ENCODE results near the gene BCAS2.
"Not testable (repeated sequence)": the region's sequence is repeated elsewhere in the genome, so short reads cannot be mapped to it uniquely, and the experiment has no call there.

GRCh38 chr1:114562978-114563510, 18.4 kb downstream of the BCAS2 start:
- TF ChIP-seq POLR2AphosphoS5 (IDR thresholded peaks at IDR 0.05; ENCODE audit: low read depth); CTCF (conservative IDR thresholded peaks at IDR 0.05; ENCODE audit: low read depth in 2 of 2); EZH2 (IDR thresholded peaks at IDR 0.05; ENCODE audit: low read depth, unreplicated experiment); CREB1 (CRISPR knock-in tag; IDR thresholded peaks at IDR 0.05; ENCODE audit: low read depth); STAT1 (IDR thresholded peaks at IDR 0.05; ENCODE audit: unreplicated experiment); EZH2phosphoT487 (IDR thresholded peaks at IDR 0.05; ENCODE audit: unreplicated experiment); JUNB (IDR thresholded peaks at IDR 0.05; ENCODE audit: unreplicated experiment); ZNF462 (CRISPR knock-in tag; IDR thresholded peaks at IDR 0.05); ZNF331 (CRISPR knock-in tag; IDR thresholded peaks at IDR 0.05; ENCODE audit: low read depth): not testable (repeated sequence)
- TF ChIP-seq, protein P1, sequence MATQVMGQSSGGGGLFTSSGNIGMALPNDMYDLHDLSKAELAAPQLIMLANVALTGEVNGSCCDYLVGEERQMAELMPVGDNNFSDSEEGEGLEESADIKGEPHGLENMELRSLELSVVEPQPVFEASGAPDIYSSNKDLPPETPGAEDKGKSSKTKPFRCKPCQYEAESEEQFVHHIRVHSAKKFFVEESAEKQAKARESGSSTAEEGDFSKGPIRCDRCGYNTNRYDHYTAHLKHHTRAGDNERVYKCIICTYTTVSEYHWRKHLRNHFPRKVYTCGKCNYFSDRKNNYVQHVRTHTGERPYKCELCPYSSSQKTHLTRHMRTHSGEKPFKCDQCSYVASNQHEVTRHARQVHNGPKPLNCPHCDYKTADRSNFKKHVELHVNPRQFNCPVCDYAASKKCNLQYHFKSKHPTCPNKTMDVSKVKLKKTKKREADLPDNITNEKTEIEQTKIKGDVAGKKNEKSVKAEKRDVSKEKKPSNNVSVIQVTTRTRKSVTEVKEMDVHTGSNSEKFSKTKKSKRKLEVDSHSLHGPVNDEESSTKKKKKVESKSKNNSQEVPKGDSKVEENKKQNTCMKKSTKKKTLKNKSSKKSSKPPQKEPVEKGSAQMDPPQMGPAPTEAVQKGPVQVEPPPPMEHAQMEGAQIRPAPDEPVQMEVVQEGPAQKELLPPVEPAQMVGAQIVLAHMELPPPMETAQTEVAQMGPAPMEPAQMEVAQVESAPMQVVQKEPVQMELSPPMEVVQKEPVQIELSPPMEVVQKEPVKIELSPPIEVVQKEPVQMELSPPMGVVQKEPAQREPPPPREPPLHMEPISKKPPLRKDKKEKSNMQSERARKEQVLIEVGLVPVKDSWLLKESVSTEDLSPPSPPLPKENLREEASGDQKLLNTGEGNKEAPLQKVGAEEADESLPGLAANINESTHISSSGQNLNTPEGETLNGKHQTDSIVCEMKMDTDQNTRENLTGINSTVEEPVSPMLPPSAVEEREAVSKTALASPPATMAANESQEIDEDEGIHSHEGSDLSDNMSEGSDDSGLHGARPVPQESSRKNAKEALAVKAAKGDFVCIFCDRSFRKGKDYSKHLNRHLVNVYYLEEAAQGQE (IDR thresholded peaks at IDR 0.05; ENCODE audit: unreplicated experiment): not testable (repeated sequence)
- TF ChIP-seq, protein P2, sequence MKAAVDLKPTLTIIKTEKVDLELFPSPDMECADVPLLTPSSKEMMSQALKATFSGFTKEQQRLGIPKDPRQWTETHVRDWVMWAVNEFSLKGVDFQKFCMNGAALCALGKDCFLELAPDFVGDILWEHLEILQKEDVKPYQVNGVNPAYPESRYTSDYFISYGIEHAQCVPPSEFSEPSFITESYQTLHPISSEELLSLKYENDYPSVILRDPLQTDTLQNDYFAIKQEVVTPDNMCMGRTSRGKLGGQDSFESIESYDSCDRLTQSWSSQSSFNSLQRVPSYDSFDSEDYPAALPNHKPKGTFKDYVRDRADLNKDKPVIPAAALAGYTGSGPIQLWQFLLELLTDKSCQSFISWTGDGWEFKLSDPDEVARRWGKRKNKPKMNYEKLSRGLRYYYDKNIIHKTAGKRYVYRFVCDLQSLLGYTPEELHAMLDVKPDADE (IDR thresholded peaks at IDR 0.05): not testable (repeated sequence)

Data from GM23338 (cell line).